ENCODE measurements around the gene TUBGCP4. TPM values are rescaled to one million over a fixed set of nuclear protein-coding genes. Genes with fewer than 3 reads are reported as not detected.

The TUBGCP4 gene
- 13.7 and 17.4 TPM in 2 replicates for total RNA-seq

DNA sequence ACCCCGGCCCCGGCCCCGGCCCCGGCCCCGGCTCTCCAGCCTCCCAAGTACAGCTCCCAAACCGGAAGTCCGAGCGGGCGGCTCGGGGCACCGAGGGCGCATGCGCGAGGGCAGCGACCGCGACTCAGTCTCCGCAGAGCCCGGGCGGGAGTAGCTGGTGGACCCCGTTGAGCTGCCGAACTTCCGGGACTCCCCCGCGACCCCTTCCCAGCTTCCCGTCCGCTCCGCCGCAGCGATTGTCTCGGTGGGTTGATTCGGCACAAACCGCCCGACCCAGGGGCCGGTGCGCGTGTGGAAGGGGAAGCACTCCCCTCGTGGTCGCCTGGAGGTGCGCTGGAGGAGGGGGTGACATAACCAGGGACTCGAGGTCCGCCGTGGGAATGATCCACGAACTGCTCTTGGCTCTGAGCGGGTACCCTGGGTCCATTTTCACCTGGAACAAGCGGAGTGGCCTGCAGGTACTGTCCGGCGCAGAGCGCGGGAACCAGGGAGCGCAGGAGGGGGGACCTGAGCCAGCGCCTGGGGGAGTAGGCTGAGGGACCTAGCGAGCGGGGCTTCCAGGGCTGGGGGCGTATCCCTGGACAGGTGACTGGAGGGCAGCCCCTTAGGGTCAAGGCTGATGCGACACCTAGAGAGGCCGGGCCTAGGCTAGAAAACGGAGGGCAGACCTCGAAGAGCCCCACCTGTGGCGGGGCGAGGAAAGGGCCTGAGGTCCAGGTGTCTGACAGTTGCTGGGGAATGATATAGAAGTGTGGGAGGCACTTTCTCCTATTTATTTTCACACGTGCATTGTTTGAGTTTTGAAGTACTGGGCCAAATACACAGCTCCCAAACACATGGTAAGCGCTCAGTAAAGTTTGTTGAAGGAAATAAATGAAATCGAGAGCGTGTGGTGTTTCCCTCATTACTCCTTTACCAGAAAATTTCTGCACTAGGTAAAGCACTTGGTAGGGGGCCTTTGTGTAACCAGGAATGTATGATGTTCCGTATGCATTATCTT, at the start of gene TUBGCP4, which contains the start of gene ZSCAN29:
TUBGCP4 (plus strand) TSS at position 127 of the 1,000 bp plus-strand sequence; CDS start at position 381, 254 bp downstream.
ZSCAN29 (minus strand) TSS at position 69 of the 1,000 bp plus-strand sequence. CDS start 1,130 bp downstream, outside the sequence.
- DNase-seq (ENCODE audit: low read depth): peak; percentile 53
- no peaks in the 10 kb centered on the region for H3K27me3 ChIP-seq (ENCODE audit: control insufficient read depth, insufficient read depth, low read length)
- TF ChIP-seq CTCF (IDR thresholded peaks at IDR 0.05; ENCODE audit: insufficient read depth, low read length, severe bottlenecking): peak; percentile 66
- no peak for FAIRE-seq
- H3K4me3 ChIP-seq (ENCODE audit: low read depth, low read length): peak within 1 kb of the TSS; percentile 94
- peaks cover 6% of the 10 kb centered on the region for H3K36me3 ChIP-seq (ENCODE audit: control insufficient read depth, insufficient read depth, low read length)

DNA sequence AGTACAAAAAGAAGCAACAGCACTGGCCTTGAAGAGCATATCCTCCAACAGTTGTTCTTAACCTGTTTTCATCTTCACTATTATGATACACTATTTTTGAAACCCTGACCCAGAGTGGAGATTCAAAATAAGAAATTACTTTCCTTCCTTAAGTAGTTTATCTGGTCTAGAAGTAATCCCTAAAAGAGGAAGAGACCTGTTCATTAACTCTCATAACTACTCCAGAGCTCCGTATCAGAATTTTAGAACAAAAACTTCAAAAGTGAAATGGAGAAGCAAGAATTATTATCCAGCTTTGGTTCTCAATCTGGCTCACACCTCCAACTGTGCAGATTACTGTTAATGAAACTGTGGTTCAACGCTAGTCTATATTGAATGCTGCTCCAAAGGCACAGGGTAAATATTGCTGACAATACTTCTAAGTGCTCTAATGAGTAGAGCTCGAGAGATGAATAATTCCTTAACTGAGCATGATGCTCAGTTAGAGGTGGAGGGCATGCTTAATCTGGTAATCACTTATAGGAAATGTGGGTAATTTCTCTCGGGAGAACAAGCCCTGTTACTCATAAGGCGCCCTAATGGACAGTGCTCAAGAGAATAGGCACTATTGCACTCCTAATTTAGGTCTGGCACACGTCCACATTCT, 45.7 kb upstream of the TUBGCP4 start:
- H3K36me3 ChIP-seq (ENCODE audit: control insufficient read depth, insufficient read depth, low read length): peaks cover 2% of the 10 kb centered on the region
- no peak for FAIRE-seq
- H3K4me3 ChIP-seq (ENCODE audit: low read depth, low read length): no peak overlapping the region
- no peak for DNase-seq (ENCODE audit: low read depth)
- H3K27me3 ChIP-seq (ENCODE audit: control insufficient read depth, insufficient read depth, low read length): no peaks in the 10 kb centered on the region
- no peak for TF ChIP-seq CTCF (IDR thresholded peaks at IDR 0.05; ENCODE audit: insufficient read depth, low read length, severe bottlenecking)

DNA sequence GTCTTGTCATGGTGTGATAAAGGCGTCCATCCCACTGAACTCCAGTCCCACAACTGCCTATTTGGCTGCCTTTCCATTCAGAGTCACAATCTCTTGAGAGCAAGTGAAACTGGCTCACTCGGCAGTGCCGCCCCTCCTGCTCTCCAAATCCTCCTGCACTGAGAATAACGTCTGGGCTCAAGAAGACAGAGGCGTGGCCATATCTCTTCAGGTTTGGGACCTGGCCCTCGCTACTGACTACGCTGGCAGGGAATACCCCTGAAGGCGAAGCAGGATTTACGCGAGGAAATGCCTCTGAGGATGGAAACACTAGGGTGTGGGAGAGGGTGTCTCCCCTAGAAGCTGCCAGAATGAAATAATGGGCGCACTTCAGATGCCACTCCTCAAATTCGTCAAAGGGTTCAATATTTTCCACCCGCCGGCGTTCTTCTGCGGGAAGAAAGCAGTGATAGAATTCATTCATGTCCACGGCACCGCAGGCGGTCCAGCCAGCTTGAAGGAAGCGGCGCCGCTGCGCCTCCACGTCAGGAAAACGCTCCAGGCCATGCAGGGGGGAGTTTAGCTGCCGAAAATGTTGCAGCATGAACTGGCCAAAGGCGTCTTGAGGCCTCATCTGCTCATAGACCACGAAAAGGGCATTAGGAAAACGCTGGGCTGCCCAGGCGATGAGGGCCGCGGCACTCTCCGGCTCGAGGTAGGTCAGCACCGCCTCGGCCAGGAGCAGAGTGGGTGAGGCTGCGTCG, 41.5 kb upstream of the TUBGCP4 start:
- DNase-seq (ENCODE audit: low read depth): peak; percentile 18
- no peak for TF ChIP-seq CTCF (IDR thresholded peaks at IDR 0.05; ENCODE audit: insufficient read depth, low read length, severe bottlenecking)
- Histone ChIP-seq H3K27me3 (ENCODE audit: control insufficient read depth, insufficient read depth, low read length) (no peaks in the 10 kb centered on the region), H3K36me3 (ENCODE audit: control insufficient read depth, insufficient read depth, low read length) (peaks cover 2% of the 10 kb centered on the region), H3K4me3 (ENCODE audit: low read depth, low read length) (peak overlapping the region; percentile 66)
- no peak for FAIRE-seq

- peak within 1 kb of the TSS; percentile 66 for H3K4me3 ChIP-seq (ENCODE audit: low read depth, low read length)
- FAIRE-seq: peak; percentile 73
- peak; percentile 89 for DNase-seq (ENCODE audit: low read depth)
- no peak for TF ChIP-seq CTCF (IDR thresholded peaks at IDR 0.05; ENCODE audit: insufficient read depth, low read length, severe bottlenecking)
- H3K36me3 ChIP-seq (ENCODE audit: control insufficient read depth, insufficient read depth, low read length): peaks cover 2% of the 10 kb centered on the region
- H3K27me3 ChIP-seq (ENCODE audit: control insufficient read depth, insufficient read depth, low read length): no peaks in the 10 kb centered on the region
These were observed 40.7 kb upstream of the TUBGCP4 start, which contains the start of gene LCMT2 for GRCh38 chr15:43329960-43330779. LCMT2 (minus strand) TSS chr15:43330573; CDS start chr15:43330489, 84 bp downstream.

GRCh38 chr15:43330780-43331087, 40.2 kb upstream of the TUBGCP4 start:
- DNase-seq (ENCODE audit: low read depth): no peak
- no peak for TF ChIP-seq CTCF (IDR thresholded peaks at IDR 0.05; ENCODE audit: insufficient read depth, low read length, severe bottlenecking)
- no peak for FAIRE-seq
- peak overlapping the region; percentile 66 for H3K4me3 ChIP-seq (ENCODE audit: low read depth, low read length)
- peaks cover 2% of the 10 kb centered on the region for H3K36me3 ChIP-seq (ENCODE audit: control insufficient read depth, insufficient read depth, low read length)
- H3K27me3 ChIP-seq (ENCODE audit: control insufficient read depth, insufficient read depth, low read length): no peaks in the 10 kb centered on the region
